ENCODE results near the gene PGM5.
"Not testable (repeated sequence)": the region's sequence is repeated elsewhere in the genome, so short reads cannot be mapped to it uniquely, and the experiment has no call there.

The PGM5 gene

GRCh38 chr9:68356380-68357118, at the start of gene PGM5:
TSS of gene PGM5 (plus strand) at chr9:68356611. CDS start at chr9:68357128, 517 bp downstream.
- not testable (repeated sequence) for DNase-seq

DNA sequence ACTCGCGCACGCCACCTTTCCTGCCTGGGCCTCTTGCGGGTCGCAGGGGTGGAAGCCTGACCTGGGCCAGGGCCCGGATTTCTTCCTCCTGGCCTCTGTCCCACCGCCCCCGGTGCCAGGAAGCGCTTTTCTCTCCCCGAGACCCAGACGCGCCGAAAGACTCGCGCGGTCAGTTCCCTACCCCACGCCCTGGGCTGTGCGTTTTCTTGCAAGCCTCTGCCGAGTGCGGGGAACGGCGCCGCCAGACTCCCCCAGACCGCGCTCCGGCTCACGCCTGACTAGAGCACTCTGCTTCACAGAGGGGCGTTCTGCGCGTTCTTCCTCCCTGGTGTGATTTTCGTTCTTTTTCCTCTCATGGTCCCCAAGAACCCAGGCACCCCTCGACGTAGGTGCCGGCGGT, 49.3 kb upstream of the PGM5 start:
- DNase-seq: not testable (repeated sequence)

DNA sequence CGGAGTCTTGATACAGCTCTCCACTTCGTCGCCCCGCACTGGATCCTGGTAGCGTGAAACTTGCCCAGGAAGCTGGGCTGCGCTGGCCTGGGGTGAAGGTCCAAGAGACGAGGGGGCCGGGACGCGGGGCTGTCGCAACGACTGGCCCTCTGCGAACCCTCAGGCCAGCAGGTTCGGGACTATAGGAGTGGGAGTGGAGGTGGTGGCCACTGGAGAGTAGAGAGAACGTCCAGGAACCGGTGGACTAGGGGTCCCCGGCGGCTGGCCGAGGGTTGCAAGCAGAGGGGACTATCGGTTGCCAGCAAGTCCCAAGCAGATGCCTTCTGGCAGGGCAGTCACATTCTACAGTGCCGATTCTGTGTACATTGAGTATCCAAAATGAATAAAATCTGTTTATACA, 48.8 kb upstream of the PGM5 start:
- not testable (repeated sequence) for DNase-seq

DNA sequence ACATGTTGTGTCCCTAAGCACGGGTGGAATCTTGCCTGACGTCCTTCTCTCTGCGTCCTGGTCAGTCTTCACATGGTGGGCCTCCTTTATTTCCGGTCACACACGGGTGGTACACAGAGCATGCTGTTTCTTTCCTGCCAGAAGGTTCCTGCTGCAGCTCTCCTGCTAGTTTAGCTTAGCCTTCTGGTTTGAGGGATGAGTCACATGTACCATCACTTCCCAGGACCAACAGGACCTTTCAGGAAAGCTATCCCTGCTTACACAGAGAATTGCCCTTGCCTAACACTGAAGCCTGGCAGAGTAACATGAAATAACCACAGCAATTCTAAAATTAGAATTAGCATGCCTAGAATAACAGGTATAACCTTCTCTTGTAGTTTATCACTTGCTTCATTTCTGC, 45.2 kb upstream of the PGM5 start:
- DNase-seq: not testable (repeated sequence)

DNA sequence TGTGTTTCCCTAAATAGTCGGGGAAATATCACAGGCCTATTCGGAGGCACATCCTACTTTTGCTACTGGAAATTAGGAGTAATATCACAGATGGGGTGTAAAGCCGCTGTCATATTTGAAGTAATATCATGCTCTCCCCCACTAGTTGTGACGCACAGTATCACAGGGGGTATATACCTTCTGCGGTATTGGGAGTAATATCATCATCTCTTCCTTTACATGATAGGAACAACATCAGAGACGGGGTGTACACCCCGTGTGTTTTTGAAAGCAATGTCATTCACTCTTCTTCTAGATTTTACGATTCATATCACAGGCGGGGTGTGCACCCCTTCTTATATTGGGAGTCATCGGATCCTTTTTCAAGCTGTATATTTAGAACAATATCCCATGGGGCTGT, 38.2 kb upstream of the PGM5 start:
- DNase-seq: not testable (repeated sequence)

GRCh38 chr9:68323749-68324148, 32.7 kb upstream of the PGM5 start:
- DNase-seq: not testable (repeated sequence)

DNA sequence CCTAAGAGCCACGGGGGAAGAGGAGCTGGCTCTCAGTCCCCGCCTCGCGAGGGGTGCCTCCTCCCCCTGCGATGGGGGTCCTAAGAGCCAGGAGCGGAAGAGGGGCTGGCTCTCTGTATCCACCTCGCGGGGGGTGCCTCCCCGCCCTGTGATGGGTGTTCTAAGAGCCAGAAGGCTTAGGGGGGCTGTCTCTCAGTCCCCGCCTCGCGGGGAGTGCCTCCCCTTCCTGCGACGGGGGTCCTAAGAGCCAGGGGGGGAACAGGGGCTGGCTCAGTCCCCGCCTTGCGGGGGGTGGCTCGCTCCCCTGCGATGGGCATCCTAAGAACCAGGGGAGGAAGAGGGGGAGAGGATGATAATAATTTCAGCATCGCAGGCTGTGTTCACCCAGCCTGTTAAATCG, 31.9 kb upstream of the PGM5 start:
- DNase-seq: not testable (repeated sequence)

GRCh38 chr9:68329106-68329505, 27.3 kb upstream of the PGM5 start:
- not testable (repeated sequence) for DNase-seq

GRCh38 chr9:68330531-68331173, 25.8 kb upstream of the PGM5 start:
- not testable (repeated sequence) for DNase-seq

- not testable (repeated sequence) for DNase-seq
Measured at GRCh38 chr9:68332122-68332521, 24.3 kb upstream of the PGM5 start.

- DNase-seq: not testable (repeated sequence)
Measured at GRCh38 chr9:68335935-68336334, 20.5 kb upstream of the PGM5 start.

- not testable (repeated sequence) for DNase-seq
Measured at GRCh38 chr9:68336639-68337339, 19.6 kb upstream of the PGM5 start.

DNA sequence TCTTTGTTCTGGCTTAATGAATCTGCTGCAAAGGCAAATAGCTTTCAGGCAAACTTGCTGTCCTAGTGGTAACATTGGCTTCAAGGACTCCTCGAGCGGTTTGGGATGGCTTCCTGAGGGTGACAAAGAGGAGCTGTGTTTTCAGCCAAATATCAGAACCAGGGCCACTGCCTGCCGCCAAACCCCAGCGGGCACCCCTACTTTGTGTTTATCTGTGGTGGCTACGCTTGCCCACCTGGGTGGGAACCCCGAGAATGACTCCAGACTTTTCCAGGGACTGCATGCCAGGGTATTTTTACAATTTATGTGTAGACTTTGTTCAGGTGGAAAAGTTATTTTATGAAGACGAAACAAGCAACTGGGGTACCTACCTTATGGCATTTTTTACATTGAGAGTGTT, 18.4 kb upstream of the PGM5 start:
- DNase-seq: not testable (repeated sequence)

- DNase-seq: not testable (repeated sequence)
Measured at GRCh38 chr9:68342265-68343025, 14.0 kb upstream of the PGM5 start.

DNA sequence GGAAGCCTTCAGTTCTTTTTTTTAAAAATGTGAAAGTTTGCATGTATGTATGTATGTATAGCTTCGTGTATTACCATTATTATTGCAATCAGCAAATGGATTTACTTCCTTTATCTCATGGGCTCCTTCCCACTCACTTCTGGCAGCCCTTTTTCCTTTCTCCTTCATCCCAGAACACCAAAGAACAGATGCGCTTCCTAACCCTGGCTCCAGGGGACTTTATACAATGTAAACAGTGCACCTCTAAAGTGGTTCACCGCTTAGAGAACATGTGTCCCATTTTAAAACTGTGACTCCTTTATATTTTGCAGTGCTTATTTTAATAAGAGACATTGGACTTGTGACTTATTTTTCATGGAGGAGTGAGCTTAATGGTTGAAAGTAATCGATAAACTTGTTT, 13.2 kb upstream of the PGM5 start:
- DNase-seq: not testable (repeated sequence)

DNA sequence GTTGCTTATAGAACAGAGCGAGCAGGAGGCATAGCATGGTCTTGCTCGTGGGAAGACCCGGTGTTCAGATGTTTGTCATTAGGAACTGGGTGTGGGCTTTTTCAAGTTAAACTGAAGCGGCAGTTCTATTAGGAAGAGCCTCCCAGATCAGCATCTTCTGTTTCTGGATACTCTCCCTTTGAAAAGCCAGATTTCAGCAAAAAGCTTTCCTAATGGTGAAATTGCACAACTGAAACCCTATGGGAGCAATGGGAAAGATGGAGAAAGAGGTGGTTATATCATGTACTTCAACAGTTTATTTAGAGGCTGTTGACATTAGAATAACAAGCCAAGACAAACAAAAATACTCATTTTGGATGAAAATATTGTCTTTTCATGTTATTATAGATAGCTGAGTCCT, 12.4 kb upstream of the PGM5 start:
- not testable (repeated sequence) for DNase-seq

GRCh38 chr9:68351689-68352088, 4.7 kb upstream of the PGM5 start:
- not testable (repeated sequence) for DNase-seq

GRCh38 chr9:68355993-68356379, 425 bp upstream of the PGM5 start:
- DNase-seq: not testable (repeated sequence)

- not testable (repeated sequence) for DNase-seq
Measured at GRCh38 chr9:68357119-68357714, 806 bp downstream of the PGM5 start.

DNA sequence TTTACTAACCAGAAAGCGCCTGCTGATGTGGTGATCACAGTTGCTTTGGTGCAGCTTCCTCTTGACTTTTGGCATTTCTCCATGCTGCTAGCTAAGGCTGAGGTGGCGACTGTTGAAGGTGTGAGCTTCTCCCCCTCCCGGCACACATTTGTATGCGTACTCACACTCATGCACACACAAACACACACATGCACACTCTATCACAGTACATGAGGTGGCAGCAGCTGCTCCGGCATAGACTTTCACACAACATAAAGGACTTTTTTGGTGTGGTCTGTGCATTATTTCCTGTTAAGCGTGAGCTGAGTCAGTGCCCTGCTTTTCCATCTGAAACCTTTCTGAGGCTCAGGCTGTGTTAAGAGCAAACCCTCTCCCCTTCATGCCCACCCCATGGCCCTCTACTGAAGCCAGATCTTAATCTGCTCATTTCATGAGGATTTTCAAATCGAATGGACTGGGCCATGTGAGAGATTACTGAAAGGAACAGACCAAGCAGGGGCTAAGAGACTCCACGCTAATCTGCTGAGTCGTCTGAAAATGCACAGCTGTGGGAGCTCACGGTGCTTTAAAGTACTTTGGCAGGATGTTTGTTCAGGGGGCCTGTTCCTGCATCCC, 10.6 kb downstream of the PGM5 start:
- DNase-seq: not testable (repeated sequence)

DNA sequence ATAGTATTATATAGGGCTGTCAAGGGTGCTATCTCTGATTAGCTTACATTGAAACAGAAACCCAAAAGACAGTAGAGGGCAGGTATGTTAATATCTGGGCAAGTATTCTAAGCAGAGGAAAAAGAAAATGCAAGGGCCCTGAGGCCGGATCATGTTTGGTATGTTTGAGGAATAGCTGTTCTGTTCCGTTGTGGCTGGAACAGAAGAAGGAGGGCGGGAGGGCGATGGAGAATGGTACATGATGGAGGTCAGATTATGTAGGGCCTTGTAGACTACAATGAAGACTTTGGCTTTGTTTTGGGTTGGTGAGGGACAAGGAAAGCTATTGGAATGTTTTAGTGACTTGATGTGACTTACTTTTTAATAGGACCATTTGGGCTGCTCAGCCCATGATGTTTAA, 19.4 kb downstream of the PGM5 start:
- DNase-seq: not testable (repeated sequence)

- DNase-seq: not testable (repeated sequence)
Measured at GRCh38 chr9:68377723-68378122, 21.3 kb downstream of the PGM5 start.

All from SW 1271 (cell line).